WTC11 (cell line): Measurements from ENCODE around the gene MAPK8IP2. TPM values are rescaled to one million over a fixed set of nuclear protein-coding genes. Genes with fewer than 3 reads are reported as not detected.

Experiments used
- ATAC-seq: fragments of 200-7000 bp; cut with Tn5 transposase; 2 replicates; pipeline ENCODE4 v1.10.0; 2021; ENCODE audit warnings: mild to moderate bottlenecking, moderate library complexity
- CTCF ChIA-PET: fragments of 300-600 bp; sonication (Branson Sonifier 250); formaldehyde crosslinking; loops from one replicate; lab custom pipeline; 2021; ENCODE audit warnings: antibody characterized with exemption; lab: Charles Lee
- POLR2A ChIA-PET: fragments of 350-600 bp; sonication (Branson Sonifier 250); formaldehyde crosslinking; loops from one replicate; lab custom pipeline; 2021; ENCODE audit warnings: antibody characterized with exemption; lab: Charles Lee
- DNase-seq: peaks from one replicate; pipeline ENCODE4 v3.0.0; 2021; ENCODE audit warnings: low spot score
- H3K27ac Mint-ChIP-seq: 2 replicates; pipeline ENCODE4 v1.8.0; 2021; ENCODE audit warnings: mixed read lengths
- H3K27me3 Mint-ChIP-seq: 2 replicates; pipeline ENCODE4 v1.8.0; 2021; ENCODE audit warnings: low read depth, mild to moderate bottlenecking, moderate library complexity, mixed read lengths
- H3K36me3 Mint-ChIP-seq: 2 replicates; pipeline ENCODE4 v1.8.0; 2021; ENCODE audit warnings: mixed read lengths
- H3K4me1 Mint-ChIP-seq: 2 replicates; pipeline ENCODE4 v1.8.0; 2022; ENCODE audit warnings: mixed read lengths
- H3K4me3 Mint-ChIP-seq: 2 replicates; pipeline ENCODE4 v1.8.0; 2021; ENCODE audit warnings: mild to moderate bottlenecking, moderate library complexity, mixed read lengths
- H3K9me3 Mint-ChIP-seq: 2 replicates; pipeline ENCODE4 v1.8.0; 2021; ENCODE audit warnings: mixed read lengths
- CREB1 ChIP-seq: sonication (generic); formaldehyde crosslinking; IDR thresholded peaks from 2 replicates; pipeline ENCODE4 v1.8.0; 2023; ENCODE audit warnings: mild to moderate bottlenecking, missing genetic modification reagents
- CREM ChIP-seq: sonication (generic); formaldehyde crosslinking; IDR thresholded peaks from 2 replicates; pipeline ENCODE4 v1.8.1; 2022; ENCODE audit warnings: mild to moderate bottlenecking, missing genetic modification reagents, moderate library complexity
- FOXJ3 ChIP-seq: sonication (generic); formaldehyde crosslinking; IDR thresholded peaks from 2 replicates; pipeline ENCODE4 v1.9.0; 2021; ENCODE audit warnings: missing genetic modification reagents, mild to moderate bottlenecking, borderline replicate concordance
- GRHL2 ChIP-seq: fragments of 250-450 bp; sonication (Bioruptor Pico); IDR thresholded peaks from 2 replicates; pipeline ENCODE4 v1.8.0; 2022; ENCODE audit warnings: mild to moderate bottlenecking, moderate library complexity; ENCODE audit not compliant: insufficient replicate concordance, severe bottlenecking
- GTF2I ChIP-seq: fragments of 250-450 bp; sonication (Bioruptor Pico); conservative IDR thresholded peaks from 2 replicates; pipeline ENCODE4 v1.4.0; 2021; ENCODE audit warnings: mild to moderate bottlenecking
- HMGA2 ChIP-seq: fragments of 250-450 bp; sonication (Bioruptor Pico); IDR thresholded peaks from 2 replicates; pipeline ENCODE4 v1.4.0; 2021; ENCODE audit warnings: mild to moderate bottlenecking, moderate library complexity
- HMGXB4 ChIP-seq: sonication (generic); formaldehyde crosslinking; IDR thresholded peaks from 2 replicates; pipeline ENCODE4 v1.8.1; 2023; ENCODE audit warnings: mild to moderate bottlenecking, moderate library complexity, missing genetic modification reagents
- IRF1 ChIP-seq: sonication (generic); formaldehyde crosslinking; IDR thresholded peaks from 2 replicates; pipeline ENCODE4 v1.8.0; 2023; ENCODE audit warnings: missing genetic modification reagents
- KAT7 ChIP-seq: sonication (generic); formaldehyde crosslinking; IDR thresholded peaks from 2 replicates; pipeline ENCODE4 v1.8.1; 2023; ENCODE audit warnings: missing genetic modification reagents, mild to moderate bottlenecking, borderline replicate concordance
- MYBL2 ChIP-seq: sonication (generic); formaldehyde crosslinking; IDR thresholded peaks from 2 replicates; pipeline ENCODE4 v1.8.1; 2023; ENCODE audit warnings: mild to moderate bottlenecking, moderate library complexity, missing genetic modification reagents
- NFYB ChIP-seq: sonication (generic); formaldehyde crosslinking; conservative IDR thresholded peaks from 2 replicates; pipeline ENCODE4 v1.8.0; 2022; ENCODE audit warnings: low read depth, missing genetic modification reagents
- SMAD3 ChIP-seq: sonication (generic); formaldehyde crosslinking; IDR thresholded peaks from 2 replicates; pipeline ENCODE4 v1.8.0; 2022; ENCODE audit warnings: missing genetic modification reagents, mild to moderate bottlenecking, borderline replicate concordance
- SMAD4 ChIP-seq: sonication (generic); formaldehyde crosslinking; IDR thresholded peaks from 2 replicates; pipeline ENCODE4 v1.8.0; 2022; ENCODE audit warnings: mild to moderate bottlenecking, missing genetic modification reagents
- TEAD4 ChIP-seq: sonication (generic); formaldehyde crosslinking; IDR thresholded peaks from 2 replicates; pipeline ENCODE4 v1.8.0; 2022; ENCODE audit warnings: mild to moderate bottlenecking, missing genetic modification reagents
- ZBTB21 ChIP-seq: sonication (generic); formaldehyde crosslinking; IDR thresholded peaks from 2 replicates; pipeline ENCODE4 v1.8.1; 2023; ENCODE audit warnings: mild to moderate bottlenecking, missing genetic modification reagents, borderline replicate concordance
- ZNF121 ChIP-seq: sonication (generic); formaldehyde crosslinking; IDR thresholded peaks from 2 replicates; pipeline ENCODE4 v1.8.0; 2023; ENCODE audit warnings: missing genetic modification reagents
- ZNF232 ChIP-seq: sonication (generic); formaldehyde crosslinking; IDR thresholded peaks from 2 replicates; pipeline ENCODE4 v1.8.0; 2022; ENCODE audit warnings: mild to moderate bottlenecking, missing genetic modification reagents
- ZNF532 ChIP-seq: fragments of 250-450 bp; sonication (Bioruptor Pico); IDR thresholded peaks from 2 replicates; pipeline ENCODE4 v1.9.0; 2021; ENCODE audit warnings: mild to moderate bottlenecking, borderline replicate concordance
- total RNA-seq: library from RNA; stranded (reverse); gene quantifications from 3 replicates; pipeline ENCODE4 v1.2.3, GENCODE V29; 2021

MAPK8IP2 gene
- total RNA-seq, 1 experiment from 2014 or later = 4.9 TPM

DNA sequence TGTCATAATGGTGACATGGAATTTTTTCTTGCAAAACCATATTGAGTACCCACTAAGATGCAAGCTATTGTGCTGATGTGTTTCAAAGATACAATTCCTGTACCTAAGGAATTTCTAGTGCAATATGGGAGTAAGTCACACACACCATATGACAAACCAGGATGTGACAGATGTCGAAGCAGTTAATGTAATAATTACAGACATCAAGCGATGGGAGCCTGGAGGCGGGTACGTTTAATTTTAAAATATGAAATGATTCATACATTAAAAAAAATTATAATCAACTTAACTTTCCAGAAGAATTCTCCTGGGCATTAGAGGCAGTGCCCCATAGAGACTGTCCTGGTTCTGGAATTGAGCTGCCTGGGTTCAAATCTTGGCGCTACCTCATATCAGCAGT lies 43.9 kb upstream of the MAPK8IP2 start (continued):
- no peak for TF ChIP-seq FOXJ3
- TF ChIP-seq HMGXB4 (CRISPR knock-in tag) = no peak
- no peak for TF ChIP-seq ZNF232 (CRISPR knock-in tag)
- no peak for TF ChIP-seq IRF1 (CRISPR knock-in tag)
- TF ChIP-seq, all 79 proteins: peak for 0

GRCh38 chr22:50560034-50560433 lies 40.6 kb upstream of the MAPK8IP2 start:
- ATAC-seq (no peak), DNase-seq (no peak)
- POLR2A ChIA-PET = no interaction called here
- CTCF ChIA-PET = no interaction called here
- H3K27ac Mint-ChIP-seq = no peak overlapping the region
- H3K4me3 Mint-ChIP-seq = no peak overlapping the region
- peaks cover 20% of the 10 kb centered on the region for H3K4me1 Mint-ChIP-seq
- TF ChIP-seq GTF2I (CRISPR knock-in tag) (no peak), NFYB (CRISPR knock-in tag) (no peak), CREB1 (CRISPR knock-in tag) (no peak), GRHL2 (CRISPR knock-in tag) (no peak), HMGXB4 (CRISPR knock-in tag) (no peak), SMAD3 (no peak)
- H3K9me3 Mint-ChIP-seq = no peaks in the 10 kb centered on the region
- H3K36me3 Mint-ChIP-seq = no peaks in the 10 kb centered on the region
- peaks cover 39% of the 10 kb centered on the region for H3K27me3 Mint-ChIP-seq

GRCh38 chr22:50561401-50562358 lies 38.9 kb upstream of the MAPK8IP2 start:
- Mint-ChIP-seq H3K4me1 (peaks cover 10% of the 10 kb centered on the region), H3K9me3 (no peaks in the 10 kb centered on the region), H3K36me3 (no peaks in the 10 kb centered on the region), H3K27ac (no peak overlapping the region), H3K27me3 (peaks cover 39% of the 10 kb centered on the region), H3K4me3 (peak overlapping the region; percentile 47)
- TF ChIP-seq HMGA2 = no peak
- POLR2A ChIA-PET = no interaction called here
- CTCF ChIA-PET = interaction anchor here (0.6 to 1.1 kb wide), 2 partner anchors 36 to 60 kb away, joined by 3 to 5 read pairs; partner anchors contain the start of gene SCO2
- ATAC-seq (no peak), DNase-seq (no peak)

- Mint-ChIP-seq H3K4me3 (peak within 1 kb of the TSS; percentile 83), H3K36me3 (no peaks in the 10 kb centered on the region), H3K27me3 (peaks cover 39% of the 10 kb centered on the region), H3K9me3 (no peaks in the 10 kb centered on the region), H3K27ac (no peak within 1 kb of the TSS), H3K4me1 (peaks cover 10% of the 10 kb centered on the region)
- ChIA-PET POLR2A (interaction anchor here (1.0 to 1.2 kb wide), 2 partner anchors 37 to 55 kb away, joined by 3 read pairs; partner anchors contain the start of genes LMF2, NCAPH2 and SCO2), CTCF (interaction anchor here (0.6 to 2.8 kb wide), 41 partner anchors 8 to 221 kb away, joined by 3 to 42 read pairs (median 5); partner anchors contain the start of genes ARSA, CHKB, CPT1B and KLHDC7B)
- peak; percentile 98 for DNase-seq
- peak; percentile 96 for ATAC-seq
- no peak for TF ChIP-seq CREB1 (CRISPR knock-in tag)
- TF ChIP-seq TEAD4 (CRISPR knock-in tag) = no peak
- no peak for TF ChIP-seq ZNF121 (CRISPR knock-in tag)
- TF ChIP-seq KAT7 (CRISPR knock-in tag) = no peak
- TF ChIP-seq ZBTB21 (CRISPR knock-in tag) = no peak
- TF ChIP-seq ZNF532 (CRISPR knock-in tag) = no peak
- TF ChIP-seq SMAD4 = no peak
- TF ChIP-seq MYBL2 = 0 out of 2 replicates have a peak, but pooled peaks have one; percentile 56
- peak; percentile 64; the same call in 1 of the 2 replicates for TF ChIP-seq CREM (CRISPR knock-in tag)
Measured at GRCh38 chr22:50562523-50563412, 37.8 kb upstream of the MAPK8IP2 start, which contains the start of gene SYCE3. Gene SYCE3 (minus strand): TSS chr22:50562919. CDS start chr22:50556405, 6,514 bp downstream.
